ENCODE measurements around the gene FAM83B.
"Not testable (repeated sequence)": the region's sequence is repeated elsewhere in the genome, so short reads cannot be mapped to it uniquely, and the experiment has no call there.

The FAM83B gene

GRCh38 chr6:54900666-54901065 lies 54.1 kb downstream of the FAM83B start:
- no peak for DNase-seq

DNA sequence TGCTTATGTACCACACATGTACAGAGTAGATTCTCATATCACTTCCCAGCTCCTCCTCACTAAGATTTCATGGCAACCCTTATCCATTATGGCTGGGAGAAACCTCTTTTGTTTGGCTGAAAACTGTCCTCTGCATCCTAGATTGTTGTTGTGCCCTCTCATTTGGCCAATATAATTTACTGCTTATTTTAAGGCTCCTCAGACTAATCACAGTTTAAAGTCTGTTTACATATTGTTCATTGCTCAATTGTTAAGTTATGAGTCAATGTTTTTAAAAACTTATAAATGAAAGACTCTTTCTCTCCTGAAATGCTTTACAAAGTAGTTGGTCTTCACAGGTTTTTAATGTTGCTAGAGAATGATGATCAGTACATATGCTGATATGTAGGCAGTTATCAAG lies 57.3 kb downstream of the FAM83B start:
- no peak for DNase-seq

DNA sequence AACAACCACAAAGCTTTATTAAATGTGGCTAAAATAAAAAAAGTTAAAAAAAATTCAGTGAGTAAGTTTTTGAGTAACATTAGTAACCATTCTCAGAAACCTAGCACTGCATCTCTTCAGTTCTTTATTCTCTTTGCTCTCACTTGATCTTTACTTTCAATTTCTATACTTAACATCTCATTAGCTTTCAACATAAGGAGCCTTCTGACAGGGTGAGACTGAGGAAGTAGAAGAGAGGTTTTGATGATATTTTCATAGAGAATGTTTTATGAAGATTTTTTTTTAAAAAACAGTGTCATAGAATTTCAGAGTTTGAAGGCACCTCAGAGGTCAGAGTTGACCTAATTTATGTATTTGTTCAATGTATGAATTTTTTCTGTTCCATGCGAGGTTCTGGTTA lies 60.8 kb downstream of the FAM83B start:
- no peak for DNase-seq

- no peak for DNase-seq
Measured at GRCh38 chr6:54909184-54909583, 62.6 kb downstream of the FAM83B start.

DNA sequence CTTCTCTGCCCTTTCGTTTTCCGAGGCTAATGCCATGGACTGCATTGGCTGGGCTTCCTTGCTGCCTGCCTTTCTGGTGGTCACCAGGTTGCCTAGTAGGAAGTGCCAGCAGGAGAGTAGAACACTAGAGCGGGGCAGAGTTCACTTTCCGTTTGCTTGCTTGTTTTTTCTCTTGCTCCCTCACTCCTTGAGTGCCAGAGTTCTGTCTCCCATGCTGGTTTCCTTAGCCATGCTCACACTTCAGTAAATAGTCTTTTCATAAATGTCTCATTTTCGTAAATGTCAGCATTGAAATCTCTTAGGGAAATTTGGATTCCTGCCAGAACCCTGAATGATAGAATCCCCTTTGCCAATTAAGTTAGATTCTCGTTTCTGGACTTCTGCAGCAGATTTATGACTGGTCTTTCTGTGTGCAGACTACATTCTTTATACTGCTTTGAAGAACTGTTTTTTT lies 63.9 kb downstream of the FAM83B start:
- no peak for DNase-seq

- no peak for DNase-seq
Measured at GRCh38 chr6:54910921-54911320, 64.3 kb downstream of the FAM83B start.

DNA sequence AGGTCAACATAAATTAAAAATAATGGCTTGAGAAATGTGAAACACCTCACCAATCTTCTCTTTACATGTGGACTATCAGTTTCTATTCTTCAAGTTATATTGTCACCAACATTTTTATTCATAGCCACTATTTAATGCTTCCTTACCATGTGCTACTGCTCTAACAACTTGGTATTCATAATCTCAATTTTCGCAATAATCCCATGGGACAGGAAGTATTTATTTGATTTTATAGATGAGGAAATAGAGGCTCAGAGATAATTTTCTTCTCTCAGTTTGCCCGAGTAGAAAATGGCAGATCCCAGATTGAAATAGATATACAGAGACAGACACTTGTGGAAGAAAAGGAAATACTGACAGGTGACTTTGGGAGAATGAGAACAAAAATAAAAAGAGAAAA lies 66.6 kb downstream of the FAM83B start:
- no peak for DNase-seq

DNA sequence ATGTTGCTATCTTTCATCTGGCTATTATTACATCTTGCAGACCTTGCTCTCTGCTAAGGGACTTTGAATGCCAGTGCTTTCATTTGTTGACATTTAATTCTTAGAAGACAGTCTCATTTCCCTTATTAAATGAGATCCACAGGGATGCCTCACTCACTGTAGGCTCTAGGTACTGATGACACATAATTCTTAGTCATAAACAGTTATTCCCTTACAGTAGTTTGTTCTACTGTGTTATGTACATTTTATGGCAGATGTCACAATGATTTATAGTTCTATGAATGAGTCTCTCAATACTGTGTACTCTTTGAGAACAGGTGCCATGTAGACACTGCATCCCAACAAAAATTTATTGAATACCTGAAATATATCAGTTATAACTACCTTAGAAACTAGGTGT lies 70.3 kb downstream of the FAM83B start:
- no peak for DNase-seq

DNA sequence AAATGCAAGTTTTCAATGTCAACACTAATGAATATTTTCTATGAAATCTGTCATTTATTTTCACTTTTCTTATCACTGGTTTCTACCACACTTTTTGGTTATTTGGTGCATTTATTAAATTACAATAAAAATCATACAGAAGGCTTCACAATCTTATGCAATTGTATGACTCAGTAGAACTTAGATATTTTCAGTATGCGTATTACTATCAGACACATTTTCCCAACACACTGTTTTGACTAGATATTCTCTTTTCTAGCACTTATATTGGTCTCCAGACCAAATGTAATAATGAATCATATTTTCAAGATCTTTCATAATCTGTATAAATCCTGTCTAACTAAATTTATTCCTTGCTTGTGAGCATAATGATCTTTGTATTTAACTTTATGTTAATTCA lies 74.1 kb downstream of the FAM83B start:
- DNase-seq = no peak

GRCh38 chr6:54921891-54922290 lies 75.3 kb downstream of the FAM83B start:
- no peak for DNase-seq

GRCh38 chr6:54929245-54929909 lies 82.8 kb downstream of the FAM83B start:
- no peak for DNase-seq

GRCh38 chr6:54932622-54933021 lies 86.1 kb downstream of the FAM83B start:
- DNase-seq = no peak

DNA sequence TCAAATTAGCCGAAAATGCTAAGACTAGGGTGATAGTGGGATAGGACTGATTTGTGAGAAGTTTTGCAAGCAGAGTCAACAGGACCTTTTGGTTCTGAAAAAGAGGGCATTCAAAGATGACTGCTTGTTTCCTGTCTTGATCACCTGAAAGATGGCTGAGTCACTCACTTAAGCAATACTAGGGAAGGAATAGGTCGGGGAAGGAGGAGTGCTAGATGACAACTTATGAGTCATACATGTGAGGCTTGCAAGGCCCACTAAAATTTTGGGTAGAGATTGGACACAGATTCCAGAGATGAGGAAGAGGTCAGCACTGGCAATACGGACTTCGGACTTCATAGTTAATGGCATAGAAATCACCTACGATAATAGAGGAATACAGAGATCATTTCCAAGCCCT lies 89.2 kb downstream of the FAM83B start:
- DNase-seq = no peak

- no peak for DNase-seq
Measured at GRCh38 chr6:54937371-54937770, 90.8 kb downstream of the FAM83B start.

- DNase-seq = no peak
Measured at GRCh38 chr6:54957698-54958097, 111.1 kb downstream of the FAM83B start.

GRCh38 chr6:54958446-54958845 lies 111.9 kb downstream of the FAM83B start:
- no peak for DNase-seq

- DNase-seq = no peak
Measured at GRCh38 chr6:54959820-54960219, 113.2 kb downstream of the FAM83B start.

DNA sequence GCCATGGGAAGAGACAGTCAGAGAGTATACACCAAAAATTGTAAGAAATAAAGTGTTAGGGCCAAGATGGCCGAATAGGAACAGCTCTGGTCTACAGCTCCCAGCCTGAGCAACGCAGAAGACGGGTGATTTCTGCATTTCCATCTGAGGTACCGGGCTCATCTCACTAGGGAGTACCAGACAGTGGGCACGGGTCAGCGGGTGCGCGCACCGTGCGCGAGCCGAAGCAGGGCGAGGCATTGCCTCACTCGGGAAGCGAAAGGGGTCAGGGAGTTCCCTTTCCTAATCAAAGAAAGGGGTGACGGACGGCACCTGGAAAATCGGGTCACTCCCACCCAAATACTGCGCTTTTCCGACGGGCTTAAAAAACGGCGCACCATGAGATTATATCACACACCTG lies 114.8 kb downstream of the FAM83B start:
- not testable (repeated sequence) for DNase-seq

DNA sequence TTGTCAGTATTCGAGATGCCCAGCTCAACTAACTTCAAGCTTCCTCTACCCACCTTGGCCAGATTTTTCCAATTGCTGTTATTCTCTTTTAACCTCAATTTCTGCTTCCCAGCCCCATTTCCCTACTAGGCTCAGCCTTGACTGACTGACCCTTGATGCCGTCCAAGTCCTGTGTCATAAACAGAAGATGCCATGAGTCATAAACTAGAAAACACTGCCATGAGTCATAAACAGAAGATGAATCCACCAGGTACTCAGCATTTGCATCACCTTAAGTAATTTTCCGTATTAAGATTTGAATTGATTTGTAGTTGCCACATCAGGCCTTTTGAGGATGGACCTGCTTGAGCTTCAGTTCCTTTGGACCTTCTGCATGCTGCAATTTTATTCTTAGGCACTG lies 123.8 kb downstream of the FAM83B start:
- no peak for DNase-seq

DNA sequence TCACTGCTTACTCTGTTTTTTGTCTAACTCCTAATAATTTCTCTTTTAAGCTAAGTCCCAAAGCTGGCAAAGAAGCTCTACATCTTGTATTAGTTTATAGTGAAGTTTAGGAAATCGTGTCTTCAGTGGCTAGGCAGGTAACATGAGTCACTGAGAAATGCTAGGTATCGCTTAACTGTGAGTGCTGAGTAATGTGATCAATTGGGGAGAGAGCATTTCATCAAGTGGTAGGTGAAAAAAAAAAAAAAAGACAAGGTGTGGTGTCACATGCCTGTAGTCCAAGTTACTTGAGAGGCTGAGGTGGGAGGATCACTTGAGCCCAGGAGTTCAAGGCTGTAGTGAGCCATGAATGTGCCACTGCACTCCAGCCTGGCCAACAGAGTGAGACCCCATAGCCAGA lies 125.3 kb downstream of the FAM83B start:
- no peak for DNase-seq

DNA sequence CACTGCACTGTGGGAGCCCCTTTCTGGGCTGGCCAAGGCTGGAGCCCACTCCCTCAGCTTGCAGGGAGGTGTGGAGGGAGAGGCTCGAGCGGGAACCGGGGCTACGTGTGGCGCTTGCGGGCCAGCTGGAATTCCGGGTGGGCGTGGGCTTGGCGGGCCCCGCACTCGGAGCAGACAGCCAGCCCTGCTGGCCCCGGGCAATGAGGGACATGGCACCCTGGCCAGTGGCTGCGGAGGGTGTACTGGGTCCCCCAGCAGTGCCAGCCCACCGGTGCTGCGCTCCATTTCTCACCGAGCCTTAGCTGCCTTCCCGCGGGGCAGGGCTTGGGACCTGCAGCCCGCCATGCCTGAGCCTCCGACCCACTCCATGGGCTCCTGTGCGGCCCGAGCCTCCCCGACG lies 132.6 kb downstream of the FAM83B start:
- DNase-seq = not testable (repeated sequence)

DNA sequence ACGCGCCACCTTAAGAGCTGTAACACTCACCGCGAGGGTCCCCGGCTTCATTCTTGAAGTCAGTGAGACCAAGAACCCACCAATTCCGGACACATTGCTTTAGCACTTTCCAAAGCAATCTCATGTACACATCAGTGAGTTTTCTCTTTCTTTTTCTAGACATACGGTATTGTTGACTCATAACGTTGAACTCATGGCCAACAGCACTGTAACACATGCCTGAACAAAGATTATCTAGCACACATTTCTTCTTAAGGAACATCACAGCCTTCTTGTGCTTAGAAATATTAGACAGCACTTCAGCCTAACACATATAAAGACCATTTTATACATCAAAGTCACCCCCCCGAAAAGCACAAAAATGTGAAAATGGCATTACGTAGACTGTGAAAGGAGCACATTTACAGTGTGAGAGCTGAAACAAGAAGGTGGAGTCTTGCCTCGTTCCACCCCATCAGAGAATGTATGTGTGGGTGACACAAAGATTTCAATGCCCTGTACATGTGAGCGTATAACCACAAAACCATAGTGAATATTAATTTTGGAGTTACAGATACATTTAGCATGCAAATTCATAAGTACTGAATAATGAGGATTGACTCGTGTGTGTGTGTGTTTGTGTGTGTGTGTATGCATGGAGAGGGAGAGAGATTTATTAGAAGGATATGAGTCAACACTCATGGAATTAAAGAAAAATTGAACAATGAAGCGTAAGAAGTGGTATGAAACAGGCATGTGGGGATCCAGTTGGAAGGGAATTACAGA lies 134.1 kb downstream of the FAM83B start:
- DNase-seq = no peak

- DNase-seq = no peak
Measured at GRCh38 chr6:54981276-54981609, 134.7 kb downstream of the FAM83B start.

- no peak for DNase-seq
Measured at GRCh38 chr6:54981647-54982046, 135.1 kb downstream of the FAM83B start.
